Measurements from ENCODE around the gene MYLK. TPM values are rescaled to one million over a fixed set of nuclear protein-coding genes. Genes with fewer than 3 reads are reported as not detected.
A peak's percentile ranks its signal among the peaks of the same experiment; 100 is the strongest.

The MYLK gene
- total RNA-seq, 1 donor from 2014 or later = 20.1 TPM

DNA sequence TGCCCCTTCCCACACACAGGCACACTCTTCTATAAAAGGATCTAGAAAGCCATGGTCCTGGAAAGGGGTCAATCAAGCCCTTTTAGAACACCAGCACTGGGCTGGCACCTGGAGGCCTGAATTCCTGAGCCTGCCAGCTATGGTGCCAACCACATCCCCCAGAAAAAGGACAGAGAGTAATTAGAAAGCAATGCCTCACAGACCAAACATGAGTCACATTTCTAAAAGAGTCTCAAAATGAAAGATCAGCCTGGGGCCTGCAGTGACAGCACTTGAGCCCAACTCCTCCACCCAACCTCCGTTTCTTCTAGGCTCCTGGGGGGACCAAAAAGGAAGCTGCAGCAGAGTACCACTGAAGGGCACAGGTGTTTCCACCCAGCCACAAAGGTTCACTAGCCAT lies 14.1 kb downstream of the MYLK start:
- peak overlapping the region; percentile 65 for H3K27ac Mint-ChIP-seq (ENCODE audit: unreplicated experiment)
- TF ChIP-seq, protein P1, sequence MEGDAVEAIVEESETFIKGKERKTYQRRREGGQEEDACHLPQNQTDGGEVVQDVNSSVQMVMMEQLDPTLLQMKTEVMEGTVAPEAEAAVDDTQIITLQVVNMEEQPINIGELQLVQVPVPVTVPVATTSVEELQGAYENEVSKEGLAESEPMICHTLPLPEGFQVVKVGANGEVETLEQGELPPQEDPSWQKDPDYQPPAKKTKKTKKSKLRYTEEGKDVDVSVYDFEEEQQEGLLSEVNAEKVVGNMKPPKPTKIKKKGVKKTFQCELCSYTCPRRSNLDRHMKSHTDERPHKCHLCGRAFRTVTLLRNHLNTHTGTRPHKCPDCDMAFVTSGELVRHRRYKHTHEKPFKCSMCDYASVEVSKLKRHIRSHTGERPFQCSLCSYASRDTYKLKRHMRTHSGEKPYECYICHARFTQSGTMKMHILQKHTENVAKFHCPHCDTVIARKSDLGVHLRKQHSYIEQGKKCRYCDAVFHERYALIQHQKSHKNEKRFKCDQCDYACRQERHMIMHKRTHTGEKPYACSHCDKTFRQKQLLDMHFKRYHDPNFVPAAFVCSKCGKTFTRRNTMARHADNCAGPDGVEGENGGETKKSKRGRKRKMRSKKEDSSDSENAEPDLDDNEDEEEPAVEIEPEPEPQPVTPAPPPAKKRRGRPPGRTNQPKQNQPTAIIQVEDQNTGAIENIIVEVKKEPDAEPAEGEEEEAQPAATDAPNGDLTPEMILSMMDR (conservative IDR thresholded peaks at IDR 0.05) = no peak
- H3K27me3 Mint-ChIP-seq (ENCODE audit: low read depth) = no peaks in the 10 kb centered on the region
- peaks cover 4% of the 10 kb centered on the region for H3K36me3 Mint-ChIP-seq (ENCODE audit: low read depth)
- peaks cover 16% of the 10 kb centered on the region for H3K4me1 Mint-ChIP-seq
- no peaks in the 10 kb centered on the region for H3K9me3 Mint-ChIP-seq
- H3K4me3 Mint-ChIP-seq = no peak overlapping the region
- DNase-seq (ENCODE audit: low read depth, low spot score) = no peak

DNA sequence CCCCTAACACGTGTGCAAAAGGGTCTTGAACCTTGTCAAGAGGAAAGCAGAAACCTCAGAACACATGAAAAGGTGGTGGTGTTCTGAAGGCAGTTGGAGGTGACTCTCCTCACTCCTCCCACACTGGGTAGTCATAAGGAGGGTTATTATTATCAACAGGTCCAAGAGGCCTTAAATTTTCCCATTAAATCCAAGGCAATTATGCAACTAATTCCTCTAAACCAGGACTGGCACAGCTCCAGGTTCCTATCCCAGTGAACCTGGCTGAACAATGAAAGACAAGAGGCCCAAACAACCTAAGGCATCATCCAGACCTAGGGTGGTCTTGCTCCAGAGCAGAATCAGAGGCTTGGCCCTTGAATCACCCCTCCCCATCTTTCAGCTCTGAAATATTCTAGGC lies 15.0 kb downstream of the MYLK start:
- H3K4me3 Mint-ChIP-seq = no peak overlapping the region
- no peak overlapping the region for H3K27ac Mint-ChIP-seq (ENCODE audit: unreplicated experiment)
- H3K9me3 Mint-ChIP-seq = no peaks in the 10 kb centered on the region
- TF ChIP-seq, protein P1 (conservative IDR thresholded peaks at IDR 0.05) = no peak
- DNase-seq (ENCODE audit: low read depth, low spot score) = no peak
- no peaks in the 10 kb centered on the region for H3K27me3 Mint-ChIP-seq (ENCODE audit: low read depth)
- H3K36me3 Mint-ChIP-seq (ENCODE audit: low read depth) = peaks cover 4% of the 10 kb centered on the region
- H3K4me1 Mint-ChIP-seq = peaks cover 16% of the 10 kb centered on the region

DNA sequence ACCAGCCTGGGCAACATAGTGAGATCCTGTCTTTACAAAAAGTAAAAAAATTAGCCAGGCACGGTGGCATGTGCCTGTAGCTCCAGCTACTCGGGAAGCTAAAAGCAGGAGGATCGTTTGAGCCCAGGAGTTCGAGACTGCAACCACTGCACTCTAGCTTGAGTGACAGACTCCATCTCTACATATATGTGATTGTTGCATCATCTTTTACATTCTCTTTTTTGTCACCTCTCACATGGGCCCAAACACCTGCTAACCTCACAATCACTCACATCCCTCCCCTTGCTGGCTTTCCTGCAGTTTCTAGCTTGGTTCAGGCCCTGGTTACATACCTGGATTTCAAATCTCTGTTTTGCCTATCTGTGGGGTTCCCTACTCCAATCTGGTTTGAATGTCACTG lies 19.4 kb downstream of the MYLK start:
- no peak overlapping the region for H3K4me3 Mint-ChIP-seq
- TF ChIP-seq, protein P1 (conservative IDR thresholded peaks at IDR 0.05) = no peak
- no peaks in the 10 kb centered on the region for H3K4me1 Mint-ChIP-seq
- no peaks in the 10 kb centered on the region for H3K9me3 Mint-ChIP-seq
- H3K27me3 Mint-ChIP-seq (ENCODE audit: low read depth) = no peaks in the 10 kb centered on the region
- no peak overlapping the region for H3K27ac Mint-ChIP-seq (ENCODE audit: unreplicated experiment)
- H3K36me3 Mint-ChIP-seq (ENCODE audit: low read depth) = no peaks in the 10 kb centered on the region
- no peak for DNase-seq (ENCODE audit: low read depth, low spot score)

DNA sequence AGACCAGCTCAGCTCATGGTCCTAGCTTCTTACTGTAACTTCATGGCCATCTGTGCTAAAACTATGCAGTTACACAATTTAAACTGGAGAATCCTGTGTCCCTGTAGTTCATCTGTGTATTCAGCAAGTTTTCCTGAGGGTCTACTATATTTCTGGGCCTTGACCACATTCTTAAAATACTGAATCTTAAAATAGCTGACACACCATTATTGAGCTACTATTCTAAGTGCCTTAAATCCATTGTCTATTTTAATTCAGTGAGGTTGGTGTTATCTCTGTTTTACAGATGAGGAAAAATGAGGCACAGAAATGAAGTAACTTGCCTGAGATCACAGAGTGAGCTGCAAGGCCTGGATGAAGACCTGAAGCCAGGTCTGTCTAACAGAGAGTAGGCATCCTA lies 22.0 kb downstream of the MYLK start:
- no peak overlapping the region for H3K4me3 Mint-ChIP-seq
- TF ChIP-seq, protein P1 (conservative IDR thresholded peaks at IDR 0.05) = no peak

DNA sequence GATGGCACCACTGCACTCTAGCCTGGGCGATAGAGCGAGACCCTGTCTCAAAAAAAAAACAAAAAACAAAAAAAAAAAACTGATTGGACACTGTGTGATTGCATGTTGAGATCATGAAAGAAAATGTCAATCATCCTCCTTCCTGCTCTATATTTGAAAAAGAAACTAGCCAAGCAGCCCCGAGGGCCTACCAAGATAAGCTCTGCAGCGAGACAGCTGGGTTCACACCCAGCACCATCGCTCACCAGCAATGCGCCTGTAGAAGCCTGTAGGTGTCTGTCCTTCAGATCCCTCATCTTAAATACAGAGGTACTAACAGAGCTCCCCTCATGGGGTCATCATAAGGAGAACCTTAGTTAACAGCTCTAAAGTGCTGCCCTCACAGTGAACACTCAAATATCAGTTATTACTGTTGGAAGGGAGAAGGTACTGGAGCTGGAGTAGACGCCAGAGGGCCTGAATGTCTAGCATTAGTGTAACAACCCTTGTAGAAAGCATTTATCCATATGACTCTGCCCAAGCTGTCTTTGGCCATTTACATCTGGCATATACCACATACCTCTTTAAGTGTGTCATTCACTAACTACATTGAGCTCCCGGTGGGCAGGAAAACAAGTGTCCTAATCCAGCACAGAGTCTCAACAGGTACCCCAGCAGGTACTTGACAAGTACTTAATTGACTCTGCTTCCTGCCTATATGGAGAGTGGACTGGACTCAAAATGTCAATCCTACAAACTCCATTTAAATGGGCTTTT lies 22.9 kb downstream of the MYLK start:
- Mint-ChIP-seq H3K27ac (ENCODE audit: unreplicated experiment) (no peak overlapping the region), H3K9me3 (no peaks in the 10 kb centered on the region), H3K36me3 (ENCODE audit: low read depth) (peaks cover 2% of the 10 kb centered on the region), H3K4me1 (no peaks in the 10 kb centered on the region), H3K27me3 (ENCODE audit: low read depth) (no peaks in the 10 kb centered on the region), H3K4me3 (no peak overlapping the region)
- TF ChIP-seq, protein P1 (conservative IDR thresholded peaks at IDR 0.05) = no peak
- no peak for DNase-seq (ENCODE audit: low read depth, low spot score)

More for the DNA sequence above, 22.0 kb downstream of the MYLK start:
- Mint-ChIP-seq H3K27ac (ENCODE audit: unreplicated experiment) (no peak overlapping the region), H3K36me3 (ENCODE audit: low read depth) (peaks cover 2% of the 10 kb centered on the region), H3K9me3 (no peaks in the 10 kb centered on the region), H3K27me3 (ENCODE audit: low read depth) (no peaks in the 10 kb centered on the region), H3K4me1 (no peaks in the 10 kb centered on the region)
- no peak for DNase-seq (ENCODE audit: low read depth, low spot score)

All from neural crest cell (in vitro differentiated cells).